Hematopoietic multipotent progenitor cell (in vitro differentiated cells): Measurements from ENCODE around the gene PIK3CD. TPM values are rescaled to one million over a fixed set of nuclear protein-coding genes. Genes with fewer than 3 reads are reported as not detected.
"Not testable (repeated sequence)": the region's sequence is repeated elsewhere in the genome, so short reads cannot be mapped to it uniquely, and the experiment has no call there.

ENCODE experiments used
- DNase-seq, 3 donors: peaks; one replicate each; pipeline ENCODE4 v3.0.0-alpha.2; 2011 to 2015; ENCODE audit warnings: low read depth in 2 of 3, low spot score in 2 of 3
- total RNA-seq: library from RNA; depleted of rRNA; stranded (reverse); fragments of >200 nt; gene quantifications from one replicate; pipeline ENCODE4 v1.2.3, GENCODE V29; 2012

The PIK3CD gene
- total RNA-seq, 1 donor: 76.5 TPM

DNA sequence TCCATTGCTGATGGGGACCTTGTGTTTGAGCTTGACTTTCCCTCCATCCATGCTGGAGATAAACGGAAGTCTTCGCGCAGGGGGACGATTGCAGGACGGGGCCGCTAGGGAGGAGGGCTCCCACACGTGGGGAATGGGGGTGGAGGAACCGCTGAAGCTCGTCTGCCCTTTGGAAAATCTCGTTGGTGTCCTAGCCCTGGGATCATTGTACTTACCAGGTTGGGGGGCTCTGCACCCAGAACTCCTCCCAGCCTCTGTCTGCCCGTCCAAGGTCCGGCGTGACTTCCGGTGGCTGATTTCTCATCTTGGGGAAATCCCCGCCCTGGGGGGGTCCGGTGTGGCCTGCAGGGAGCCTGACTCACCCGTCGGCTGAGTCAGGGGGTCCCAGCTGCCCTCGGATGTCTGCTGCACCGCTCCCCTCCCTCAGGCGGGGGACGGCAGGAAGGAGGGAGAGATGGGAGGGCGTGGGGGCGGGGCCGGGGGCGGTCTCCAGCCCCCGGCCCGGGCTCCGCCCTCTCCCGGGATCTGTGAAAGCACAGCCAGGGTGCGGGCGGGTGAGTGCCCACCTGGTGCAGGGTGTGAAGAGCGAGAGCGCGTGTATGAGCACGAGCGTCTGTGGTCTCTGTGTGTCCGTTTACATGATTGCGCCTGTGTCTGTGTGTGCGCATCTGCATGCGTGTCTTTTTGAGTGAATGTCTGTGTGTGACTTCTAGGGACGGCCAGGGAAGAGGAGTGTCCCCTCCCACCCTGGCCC is 35.8 kb downstream of the PIK3CD start:
- DNase-seq: peak in 2 of 3 donors; percentile 83 to 95

DNA sequence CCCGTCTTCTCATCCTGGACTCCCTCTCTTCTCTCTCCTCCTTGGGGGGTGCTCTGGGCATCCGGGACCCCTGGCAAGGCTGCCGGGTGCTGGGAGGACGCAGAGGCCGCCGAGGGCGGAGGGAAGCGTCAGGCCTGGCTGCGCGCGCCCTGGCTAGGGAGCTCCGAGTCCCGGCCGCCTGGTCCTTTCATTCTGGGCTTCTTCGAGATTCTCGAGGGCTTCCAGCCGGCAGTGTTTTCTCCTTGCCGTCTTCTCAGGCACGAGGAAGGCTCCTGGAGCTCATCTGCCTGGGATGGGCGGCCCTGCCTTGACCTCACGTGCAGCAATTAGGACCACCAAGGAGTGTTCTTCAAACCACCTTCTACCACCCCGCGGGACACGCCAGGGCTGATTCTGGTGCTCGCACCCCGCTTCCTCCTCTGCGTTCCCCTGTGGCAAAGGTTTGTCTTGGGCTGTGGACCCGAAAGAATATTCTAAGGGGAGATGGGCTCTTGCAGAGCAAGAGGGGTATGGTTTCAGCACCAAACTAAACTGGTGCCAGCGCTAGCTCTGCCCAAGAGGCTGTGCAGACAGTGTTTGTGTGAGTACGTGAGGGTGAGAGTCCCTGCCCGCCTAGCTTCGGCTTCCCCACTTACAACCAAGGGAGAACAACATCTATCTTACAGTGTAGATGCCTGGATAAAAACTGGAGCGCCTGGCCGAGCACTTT is 36.5 kb downstream of the PIK3CD start:
- DNase-seq: no peak

- DNase-seq: no peak
Observed at GRCh38 chr1:9688599-9688998, 37.1 kb downstream of the PIK3CD start.

- peak; percentile 47 to 68 (median 58) for DNase-seq
Observed at GRCh38 chr1:9689011-9689706, 37.6 kb downstream of the PIK3CD start.

GRCh38 chr1:9689971-9690381 is 38.4 kb downstream of the PIK3CD start:
- no peak for DNase-seq

GRCh38 chr1:9690440-9691107 is 39.0 kb downstream of the PIK3CD start:
- DNase-seq: no peak

GRCh38 chr1:9691108-9691445 is 39.5 kb downstream of the PIK3CD start:
- DNase-seq: no peak

GRCh38 chr1:9691691-9692090 is 40.2 kb downstream of the PIK3CD start:
- DNase-seq: no peak

- no peak for DNase-seq
Observed at GRCh38 chr1:9696793-9697192, 45.3 kb downstream of the PIK3CD start.

DNA sequence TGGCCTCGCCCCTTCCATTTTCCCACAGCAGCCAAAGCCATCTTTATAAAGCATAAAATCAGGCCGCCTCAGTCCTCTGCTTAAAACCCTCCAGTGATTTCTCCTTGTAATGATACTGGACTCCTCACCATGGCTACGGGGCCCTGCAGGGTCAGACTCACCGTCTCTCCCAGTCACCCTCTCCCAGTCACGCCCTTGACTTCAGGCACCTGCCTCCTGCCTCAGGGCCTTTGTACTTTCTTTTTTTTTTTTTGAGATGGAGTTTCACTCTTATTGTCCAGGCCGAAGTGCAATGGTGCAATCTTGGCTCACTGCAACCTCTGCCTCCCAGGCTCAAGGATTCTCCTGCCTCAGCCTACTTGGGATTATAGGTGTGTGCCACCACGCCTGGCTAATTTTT is 47.8 kb downstream of the PIK3CD start:
- DNase-seq: no peak

DNA sequence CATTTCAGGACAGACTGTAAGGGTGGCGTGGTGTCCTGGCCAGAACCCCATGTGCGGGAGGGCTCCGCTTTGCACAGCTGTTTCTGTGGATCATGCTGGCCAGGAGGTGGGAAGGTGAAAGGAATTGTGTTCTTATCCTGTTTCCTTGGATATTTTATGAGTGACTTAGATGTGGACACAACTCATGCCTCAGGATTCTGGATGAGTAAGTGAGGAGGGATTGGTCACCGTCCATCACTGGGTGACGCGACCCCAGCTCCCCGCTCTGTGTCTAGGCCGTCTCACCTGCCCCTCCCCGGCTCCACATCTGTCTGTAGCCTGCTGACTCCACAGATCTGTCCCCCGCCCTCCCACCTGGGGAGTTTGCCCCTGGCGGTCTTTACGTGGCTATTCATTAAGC is 48.8 kb downstream of the PIK3CD start:
- DNase-seq: no peak

- DNase-seq: no peak
Observed at GRCh38 chr1:9701665-9702064, 50.1 kb downstream of the PIK3CD start.

- no peak for DNase-seq
Observed at GRCh38 chr1:9703165-9703509, 51.6 kb downstream of the PIK3CD start.

DNA sequence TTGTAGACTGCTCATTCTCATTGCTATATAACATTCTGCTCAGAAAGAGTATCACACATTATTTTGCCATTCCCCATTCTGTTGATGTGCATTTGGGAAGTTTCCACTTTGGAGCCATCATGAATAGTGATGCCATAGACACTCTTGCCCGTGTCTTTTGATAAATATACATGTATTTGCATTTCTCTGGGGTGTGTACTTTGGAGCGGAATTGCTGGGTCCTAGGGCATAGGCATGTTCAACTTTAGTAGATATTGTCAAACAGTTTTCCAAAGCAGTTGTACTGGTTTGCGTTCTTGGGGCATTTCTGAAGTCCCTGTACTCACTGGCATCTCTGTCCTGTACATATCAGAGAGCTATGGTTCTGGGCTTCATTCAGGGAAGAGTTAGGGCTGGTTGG is 52.1 kb downstream of the PIK3CD start:
- DNase-seq: no peak

DNA sequence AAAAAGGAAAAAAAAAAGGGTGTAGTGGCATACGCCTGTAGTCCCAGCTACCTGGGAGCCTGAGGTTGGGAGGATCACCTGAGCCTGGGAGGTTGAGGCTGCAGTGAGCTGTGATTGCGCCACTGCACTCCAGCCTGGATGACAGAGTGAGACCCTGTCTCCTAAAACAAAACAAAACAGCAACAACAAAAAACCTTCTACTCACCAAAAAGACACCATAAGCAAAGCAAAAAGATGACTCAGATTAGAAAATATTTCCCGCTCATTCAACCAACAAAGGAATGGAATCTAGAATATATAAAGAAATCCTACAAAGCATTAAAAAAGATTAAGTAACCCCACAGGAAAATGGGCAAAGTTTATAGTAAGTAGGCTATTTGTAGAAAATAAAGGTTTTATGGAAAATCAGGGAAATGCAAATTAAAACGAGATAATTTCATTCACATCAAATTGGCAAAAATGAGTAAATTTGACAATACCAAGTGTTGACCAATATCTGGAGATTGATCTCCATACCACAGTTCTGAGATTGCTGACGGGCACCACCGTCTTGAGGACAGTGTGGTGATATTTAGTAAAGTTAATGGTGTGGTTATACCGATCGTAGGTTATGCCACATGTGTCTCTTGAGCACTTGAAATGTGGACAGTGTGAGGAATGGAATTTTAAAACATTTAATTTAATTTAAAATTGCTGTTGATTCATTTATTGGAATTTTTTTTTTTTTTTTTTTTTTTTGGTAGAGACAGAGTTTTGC is 54.0 kb downstream of the PIK3CD start:
- no peak for DNase-seq

- DNase-seq: no peak
Observed at GRCh38 chr1:9706178-9706577, 54.6 kb downstream of the PIK3CD start.

DNA sequence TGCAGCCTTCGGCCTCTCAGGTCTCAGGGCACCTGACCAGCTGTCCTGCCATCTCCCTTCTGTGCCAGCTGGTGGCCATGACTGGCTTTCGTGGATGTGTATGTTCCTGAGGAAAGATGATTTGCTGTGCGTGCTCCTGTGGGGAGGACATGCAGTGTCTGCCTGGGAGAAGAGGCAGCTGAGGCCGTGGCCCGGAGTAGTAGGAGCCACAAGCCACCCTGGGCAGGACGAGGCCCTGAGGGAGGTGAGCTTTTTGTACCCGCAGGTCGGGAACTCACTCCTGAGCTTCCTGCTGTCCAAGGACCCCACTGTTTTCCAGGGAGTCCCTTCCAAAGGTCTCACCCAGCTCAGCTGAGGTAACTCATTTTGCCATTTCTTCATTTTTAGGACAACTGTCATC is 58.5 kb downstream of the PIK3CD start:
- DNase-seq: no peak

DNA sequence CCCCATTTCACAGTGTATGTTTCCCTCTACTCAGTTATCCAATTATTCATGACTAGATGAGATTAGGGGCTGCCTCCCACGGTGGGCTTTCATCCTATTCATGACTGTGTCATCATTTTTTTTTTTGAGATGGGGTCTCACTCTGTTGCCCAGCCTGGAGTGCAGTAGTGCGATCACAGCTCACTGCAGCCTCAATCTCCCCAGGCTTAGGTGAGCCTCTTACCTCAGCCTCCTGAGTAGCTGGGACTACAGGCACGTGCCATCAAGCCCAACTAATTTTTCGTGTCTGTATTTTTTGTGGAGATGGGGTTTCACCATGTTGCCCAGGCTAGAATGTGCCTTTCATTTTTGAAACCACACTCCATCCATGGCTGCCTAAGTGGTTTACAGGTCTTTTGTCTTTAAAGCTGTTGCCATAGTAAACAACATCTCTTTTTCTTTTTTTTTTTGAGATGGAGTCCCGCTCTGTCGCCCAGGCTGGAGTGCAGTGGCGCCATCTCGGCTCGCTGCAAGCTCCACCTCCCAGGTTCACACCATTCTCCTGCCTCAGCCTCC is 60.0 kb downstream of the PIK3CD start:
- no peak for DNase-seq

GRCh38 chr1:9712767-9713166 is 61.2 kb downstream of the PIK3CD start:
- not testable (repeated sequence) for DNase-seq

- DNase-seq: no peak
Observed at GRCh38 chr1:9714257-9714718, 62.8 kb downstream of the PIK3CD start.
